ENCODE measurements around the gene PANX2. TPM values are rescaled to one million over a fixed set of nuclear protein-coding genes. Genes with fewer than 3 reads are reported as not detected.
A peak's percentile ranks its signal among the peaks of the same experiment; 100 is the strongest.

The PANX2 gene
- total and polyA plus RNA-seq, 2 experiments from 2014 or later = 2.8 to 5.1 TPM

- TF ChIP-seq REST (IDR thresholded peaks at IDR 0.05; ENCODE audit: unreplicated experiment) = no peak
Observed at GRCh38 chr22:50184004-50184901, 13.7 kb downstream of the PANX2 start (continued).

GRCh38 chr22:50184902-50185374, 14.4 kb downstream of the PANX2 start:
- peak overlapping the region; percentile 67 for H3K4me3 ChIP-seq
- H3K36me3 ChIP-seq (ENCODE audit: insufficient read depth) = no peaks in the 10 kb centered on the region
- H2AFZ ChIP-seq = peak overlapping the region; percentile 96
- H3K4me1 Mint-ChIP-seq = peaks cover 15% of the 10 kb centered on the region
- peak; percentile 33 for ATAC-seq
- H3F3A ChIP-seq (replicated peaks; ENCODE audit: low read depth) = no peaks in the 10 kb centered on the region
- DNase-seq (ENCODE audit: low spot score) = peak; percentile 58
- peaks cover 5% of the 10 kb centered on the region; the same call in 1 of the 2 replicates for H4K20me1 ChIP-seq (replicated peaks; ENCODE audit: insufficient read depth)
- peaks cover 24% of the 10 kb centered on the region for H3K79me2 ChIP-seq (replicated peaks; ENCODE audit: insufficient read depth)
- no peak overlapping the region for H3K27ac ChIP-seq (ENCODE audit: low read depth)
- peaks cover 18% of the 10 kb centered on the region for H3K27me3 Mint-ChIP-seq (ENCODE audit: insufficient read depth, low read depth, poor library complexity)
- peak overlapping the region; percentile 84 for H3K4me2 ChIP-seq
- H3K9me2 ChIP-seq (ENCODE audit: insufficient read depth) = no peaks in the 10 kb centered on the region
- H3K36me3 Mint-ChIP-seq (ENCODE audit: low read depth) = no peaks in the 10 kb centered on the region; the same call in 2 of the 3 replicates
- H3K27me3 ChIP-seq (ENCODE audit: insufficient read depth) = 0 out of 2 replicates have a peak, but pooled peaks cover 10% of the 10 kb centered on the region
- H3K4me3 Mint-ChIP-seq = peak overlapping the region; percentile 79
- peaks cover 13% of the 10 kb centered on the region for H3K4me1 ChIP-seq (ENCODE audit: insufficient read depth)
- no peaks in the 10 kb centered on the region for H3K9me3 Mint-ChIP-seq
- H3K27ac Mint-ChIP-seq = no peak overlapping the region
- no peak for TF ChIP-seq STAT1 (IDR thresholded peaks at IDR 0.05; ENCODE audit: unreplicated experiment)
- no peak for TF ChIP-seq ETS1 (IDR thresholded peaks at IDR 0.05)
- no peak for TF ChIP-seq CREB1 (CRISPR knock-in tag; IDR thresholded peaks at IDR 0.05; ENCODE audit: low read depth)
- TF ChIP-seq REST (IDR thresholded peaks at IDR 0.05; ENCODE audit: unreplicated experiment) = no peak
- no peak for TF ChIP-seq NANOG (IDR thresholded peaks at IDR 0.05; ENCODE audit: borderline replicate concordance)
- no peak for TF ChIP-seq CTCF (conservative IDR thresholded peaks at IDR 0.05; ENCODE audit: low read depth in 2 of 2)
- TF ChIP-seq POLR2AphosphoS5 (IDR thresholded peaks at IDR 0.05; ENCODE audit: low read depth) = no peak
- no peak for TF ChIP-seq JUNB (IDR thresholded peaks at IDR 0.05; ENCODE audit: unreplicated experiment)
